SJSA1 (cell line): ENCODE results near the gene TPCN2. TPM values are rescaled to one million over a fixed set of nuclear protein-coding genes. Genes with fewer than 3 reads are reported as not detected.

ENCODE experiments used
- DNase-seq, 2 experiments: peaks; one replicate each; pipeline ENCODE4 v3.0.0-alpha.2; 2015 to 2020; ENCODE audit warnings: low spot score in 2 of 2, low read depth in 1 of 2
- H3K27ac ChIP-seq: fragments of 250-450 bp; sonication (Bioruptor Pico); 2 replicates; pipeline ENCODE4 v1.5.1; 2020; ENCODE audit warnings: mild to moderate bottlenecking, moderate library complexity
- H3K27me3 ChIP-seq: fragments of 250-450 bp; sonication (Bioruptor Pico); replicated peaks from 2 replicates; pipeline ENCODE4 v1.5.1; 2020; ENCODE audit warnings: mild to moderate bottlenecking, moderate library complexity
- H3K36me3 ChIP-seq: fragments of 250-450 bp; sonication (Bioruptor Pico); 2 replicates; pipeline ENCODE4 v1.5.1; 2020; ENCODE audit warnings: mild to moderate bottlenecking
- H3K4me1 ChIP-seq: fragments of 250-450 bp; sonication (Bioruptor Pico); replicated peaks from 2 replicates; pipeline ENCODE4 v1.6.1; 2021; ENCODE audit warnings: mild to moderate bottlenecking
- H3K4me3 ChIP-seq: fragments of 250-450 bp; sonication (Bioruptor Pico); 2 replicates; pipeline ENCODE4 v1.5.1; 2020; ENCODE audit warnings: mild to moderate bottlenecking
- H3K9me3 ChIP-seq: fragments of 250-450 bp; sonication (Bioruptor Pico); replicated peaks from 2 replicates; pipeline ENCODE4 v1.5.1; 2020; ENCODE audit warnings: mild to moderate bottlenecking
- total RNA-seq: library from RNA; depleted of rRNA; stranded (reverse); fragments of >200 nt; shearing (Covaris generic); gene quantifications from 2 replicates; pipeline ENCODE4 v1.2.3, GENCODE V29; 2014

The TPCN2 gene
- total RNA-seq, 1 experiment from 2014 or later = 24.1 TPM

GRCh38 chr11:69053169-69053477, 4.4 kb downstream of the TPCN2 start:
- peaks cover 18% of the 10 kb centered on the region for H3K4me1 ChIP-seq
- no peaks in the 10 kb centered on the region; the same call in 1 of the 2 replicates for H3K9me3 ChIP-seq
- no peak for DNase-seq
- no peaks in the 10 kb centered on the region for H3K27me3 ChIP-seq
- H3K27ac ChIP-seq = no peak overlapping the region
- H3K36me3 ChIP-seq = peaks cover 65% of the 10 kb centered on the region
- H3K4me3 ChIP-seq = no peak overlapping the region

DNA sequence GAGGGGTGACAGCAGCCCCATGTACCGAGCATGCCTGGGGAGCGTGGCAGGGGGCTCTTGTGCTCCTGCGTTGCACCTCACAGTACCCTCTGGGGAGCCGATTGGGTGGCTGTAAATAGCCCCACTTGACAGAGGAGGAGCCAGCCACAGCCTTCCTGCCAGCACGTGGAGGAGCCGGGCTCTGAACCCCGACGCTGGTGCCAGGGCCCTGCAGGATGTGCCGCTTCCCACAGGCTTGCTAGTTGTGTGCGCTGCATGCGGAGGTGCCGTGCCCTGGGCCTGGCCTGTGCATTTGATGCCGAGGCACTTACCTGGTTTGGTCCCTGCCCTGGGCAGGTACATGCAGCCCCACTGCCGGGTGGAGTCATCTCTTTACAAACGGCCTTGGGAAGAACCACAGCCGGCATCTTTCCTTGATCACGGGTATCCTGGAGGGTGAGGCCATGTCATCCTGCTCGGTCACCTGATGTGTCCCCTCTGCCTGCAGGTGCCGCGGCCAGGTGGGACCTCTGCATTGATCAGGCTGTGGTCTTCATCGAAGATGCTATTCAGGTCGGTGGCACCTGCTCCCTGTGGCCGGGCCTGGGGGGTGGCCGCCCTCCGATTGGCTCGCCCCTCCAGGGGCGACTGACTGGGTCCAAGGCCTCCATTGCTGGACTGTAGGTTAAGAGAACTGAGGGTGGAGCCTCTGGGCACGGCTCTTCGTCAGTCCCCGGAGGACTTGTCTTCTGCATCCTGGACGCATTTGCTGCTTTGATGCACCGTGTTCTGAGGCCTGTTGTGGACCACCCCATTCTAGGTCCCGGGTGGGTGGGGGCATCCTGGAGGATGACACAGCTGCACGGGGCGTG, 5.0 kb downstream of the TPCN2 start:
- no peak for DNase-seq
- Histone ChIP-seq H3K27ac (no peak overlapping the region), H3K9me3 (no peaks in the 10 kb centered on the region; the same call in 1 of the 2 replicates), H3K4me3 (no peak overlapping the region), H3K27me3 (no peaks in the 10 kb centered on the region), H3K36me3 (peaks cover 71% of the 10 kb centered on the region), H3K4me1 (peaks cover 14% of the 10 kb centered on the region)

- Histone ChIP-seq H3K4me1 (peaks cover 6% of the 10 kb centered on the region), H3K9me3 (0 out of 2 replicates have a peak, but pooled peaks cover 4% of the 10 kb centered on the region), H3K36me3 (peaks cover 71% of the 10 kb centered on the region), H3K4me3 (no peak overlapping the region), H3K27ac (no peak overlapping the region), H3K27me3 (no peaks in the 10 kb centered on the region)
- DNase-seq = no peak
These were observed 5.9 kb downstream of the TPCN2 start for GRCh38 chr11:69054397-69055211.

DNA sequence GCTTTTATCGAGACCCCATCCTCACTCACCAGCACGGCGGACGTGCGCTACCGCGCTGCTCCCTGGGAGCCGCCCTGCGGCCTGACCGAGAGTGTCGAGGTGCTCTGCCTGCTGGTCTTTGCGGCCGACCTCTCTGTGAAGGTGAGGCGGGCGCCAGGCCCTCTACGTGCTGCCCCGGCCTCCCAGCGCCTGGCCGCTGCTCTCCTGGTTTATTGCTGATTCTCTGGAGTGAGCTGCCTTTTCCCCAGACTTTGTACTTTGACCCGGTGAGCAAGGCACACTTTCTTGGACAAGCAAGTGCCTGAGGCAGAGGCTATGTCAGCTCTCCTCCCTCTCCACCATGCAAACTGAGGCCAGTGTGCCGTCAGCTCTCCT, 6.5 kb downstream of the TPCN2 start:
- Histone ChIP-seq H3K36me3 (peaks cover 71% of the 10 kb centered on the region), H3K9me3 (0 out of 2 replicates have a peak, but pooled peaks cover 4% of the 10 kb centered on the region), H3K4me3 (no peak overlapping the region), H3K27ac (no peak overlapping the region), H3K27me3 (no peaks in the 10 kb centered on the region), H3K4me1 (no peaks in the 10 kb centered on the region; the same call in 1 of the 2 replicates)
- DNase-seq = no peak

DNA sequence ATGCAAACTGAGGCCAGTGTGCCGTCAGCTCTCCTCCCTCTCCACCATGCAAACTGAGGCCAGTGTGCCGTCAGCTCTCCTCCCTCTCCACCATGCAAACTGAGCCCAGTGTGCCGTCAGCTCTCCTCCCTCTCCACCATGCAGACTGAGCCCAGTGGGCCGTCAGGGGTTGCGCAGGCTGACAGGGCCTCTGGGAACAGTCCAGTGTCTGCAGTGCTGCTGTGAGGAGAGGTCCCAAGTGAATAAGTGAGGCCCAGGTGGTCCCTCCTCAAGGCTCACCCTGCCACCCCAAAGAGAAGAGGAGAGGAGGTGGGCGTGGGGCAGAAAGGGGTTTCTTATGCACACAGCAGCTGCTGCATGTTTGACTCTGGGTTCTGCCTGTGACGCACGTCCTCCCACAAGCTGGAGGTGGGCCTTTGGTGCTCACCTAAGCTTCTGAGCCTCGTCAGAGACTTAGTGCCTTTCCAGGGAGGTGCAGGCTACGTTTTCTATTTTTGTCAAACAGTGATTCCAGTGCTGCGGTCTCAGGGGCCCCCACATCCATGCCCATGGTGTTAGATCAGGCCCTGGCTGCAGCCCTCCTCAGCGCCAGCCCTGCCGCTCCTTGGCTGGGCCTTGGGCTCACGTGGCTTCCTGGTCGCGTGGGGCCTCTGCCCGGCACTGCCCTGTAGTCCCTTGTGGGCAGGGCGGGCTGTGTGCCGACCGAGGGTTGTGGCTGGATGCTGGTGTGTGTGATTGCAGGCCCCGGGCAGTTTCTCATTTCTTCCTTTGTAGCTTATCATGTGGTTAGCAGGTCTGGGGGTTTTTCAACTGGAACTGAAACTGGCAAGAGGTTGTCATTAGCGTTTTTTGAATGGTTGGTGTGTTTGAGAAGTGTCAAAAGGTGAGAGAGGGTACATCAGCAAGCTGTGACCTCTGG, 7.1 kb downstream of the TPCN2 start:
- Histone ChIP-seq H3K27ac (no peak overlapping the region), H3K36me3 (peaks cover 71% of the 10 kb centered on the region), H3K4me3 (no peak overlapping the region), H3K27me3 (no peaks in the 10 kb centered on the region), H3K4me1 (no peaks in the 10 kb centered on the region), H3K9me3 (0 out of 2 replicates have a peak, but pooled peaks cover 4% of the 10 kb centered on the region)
- DNase-seq = no peak

GRCh38 chr11:69057236-69057635, 8.5 kb downstream of the TPCN2 start:
- no peaks in the 10 kb centered on the region for H3K27me3 ChIP-seq
- no peaks in the 10 kb centered on the region for H3K4me1 ChIP-seq
- H3K27ac ChIP-seq = no peak overlapping the region
- H3K4me3 ChIP-seq = no peak overlapping the region
- peaks cover 83% of the 10 kb centered on the region for H3K36me3 ChIP-seq
- DNase-seq = no peak
- peaks cover 4% of the 10 kb centered on the region; the same call in 1 of the 2 replicates for H3K9me3 ChIP-seq

DNA sequence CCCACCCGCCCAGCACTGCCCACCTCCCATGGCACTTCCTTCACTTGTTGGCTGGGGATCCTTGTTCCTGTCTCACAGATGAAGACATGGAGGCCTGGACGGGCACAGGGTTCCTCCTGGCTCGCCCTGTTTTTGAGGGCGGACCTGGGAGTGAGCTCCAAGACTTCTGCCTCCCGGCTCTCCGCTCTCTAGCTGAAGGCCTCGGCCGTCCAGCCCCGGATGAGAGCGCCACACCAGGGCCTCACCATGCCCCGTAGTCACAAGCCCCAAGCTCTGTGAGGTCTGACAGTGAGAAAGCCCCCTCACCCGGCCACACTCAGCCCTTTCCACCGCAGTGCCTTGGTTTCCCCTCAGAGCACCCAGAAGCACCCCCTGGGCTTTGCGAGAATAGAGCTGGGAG, 9.1 kb downstream of the TPCN2 start:
- peaks cover 4% of the 10 kb centered on the region; the same call in 1 of the 2 replicates for H3K9me3 ChIP-seq
- no peak for DNase-seq

DNA sequence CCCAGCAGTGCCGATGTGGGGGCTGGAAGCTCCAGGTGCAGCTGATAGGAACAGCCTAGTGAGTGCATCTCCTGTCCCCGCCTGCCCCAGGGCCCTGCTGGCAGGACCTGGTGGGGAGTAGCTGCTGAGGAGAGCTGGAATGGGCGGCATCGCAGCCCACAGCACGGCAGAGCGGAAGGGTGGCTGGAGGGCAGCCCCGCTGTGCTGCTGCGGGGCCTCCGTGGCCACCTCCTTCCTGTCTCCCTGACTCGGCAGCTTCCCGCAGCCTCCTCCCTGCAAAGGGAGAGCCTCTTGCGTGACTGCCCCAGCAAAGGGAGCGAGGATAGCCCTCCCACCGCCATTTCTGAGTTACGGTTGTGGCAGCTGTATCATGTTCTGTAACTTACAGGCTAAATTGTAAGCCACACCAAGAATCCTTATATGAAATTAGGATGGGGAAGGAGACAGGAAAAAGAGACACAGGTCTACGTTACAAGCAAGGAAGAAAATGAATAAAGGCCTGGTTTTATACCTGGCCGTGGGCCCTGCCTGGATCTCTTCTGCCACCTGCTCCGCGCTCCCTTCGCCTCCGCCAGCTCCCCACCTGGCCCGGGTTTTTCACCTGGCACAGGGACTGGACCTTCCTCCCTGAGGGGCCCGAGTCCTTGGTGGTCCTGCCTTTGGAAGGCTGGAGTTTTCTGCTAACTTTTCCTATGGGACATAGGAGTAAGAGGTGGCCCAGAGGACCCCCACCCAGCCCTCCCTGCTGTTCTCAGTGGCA, 10.0 kb downstream of the TPCN2 start:
- peaks cover 4% of the 10 kb centered on the region; the same call in 1 of the 2 replicates for H3K9me3 ChIP-seq
- no peaks in the 10 kb centered on the region for H3K4me1 ChIP-seq
- no peak overlapping the region for H3K27ac ChIP-seq
- H3K27me3 ChIP-seq = no peaks in the 10 kb centered on the region
- DNase-seq = no peak
- H3K36me3 ChIP-seq = peaks cover 95% of the 10 kb centered on the region
- H3K4me3 ChIP-seq = no peak overlapping the region

More for the DNA sequence above, 9.1 kb downstream of the TPCN2 start:
- Histone ChIP-seq H3K4me1 (no peaks in the 10 kb centered on the region), H3K36me3 (peaks cover 89% of the 10 kb centered on the region), H3K27ac (no peak overlapping the region), H3K4me3 (no peak overlapping the region), H3K27me3 (no peaks in the 10 kb centered on the region)

DNA sequence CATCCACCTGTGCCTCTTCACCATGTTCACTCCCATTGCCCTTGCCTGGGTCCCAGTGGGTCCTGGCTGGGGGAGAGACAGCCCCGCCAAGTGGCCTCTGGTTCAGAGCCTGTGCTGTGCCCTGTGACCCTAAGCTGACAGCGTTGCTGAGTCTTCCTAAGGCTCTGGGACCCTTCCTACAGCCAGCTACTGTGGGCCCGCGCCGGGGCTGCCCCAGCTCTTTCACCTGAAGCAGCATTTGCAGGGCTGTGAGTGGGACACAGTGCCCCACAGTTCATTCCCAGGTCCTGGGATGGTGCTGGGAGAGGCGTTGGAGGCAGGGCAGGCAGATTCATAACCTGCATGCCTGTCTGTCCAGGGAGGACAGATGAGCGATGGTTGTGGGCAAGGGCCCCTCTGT, 10.7 kb downstream of the TPCN2 start:
- Histone ChIP-seq H3K27me3 (no peaks in the 10 kb centered on the region), H3K27ac (no peak overlapping the region), H3K4me3 (no peak overlapping the region), H3K4me1 (no peaks in the 10 kb centered on the region), H3K36me3 (peaks cover 93% of the 10 kb centered on the region), H3K9me3 (peaks cover 4% of the 10 kb centered on the region; the same call in 1 of the 2 replicates)
- DNase-seq = no peak

- peaks cover 93% of the 10 kb centered on the region for H3K36me3 ChIP-seq
- peaks cover 4% of the 10 kb centered on the region; the same call in 1 of the 2 replicates for H3K9me3 ChIP-seq
- H3K27me3 ChIP-seq = no peaks in the 10 kb centered on the region
- no peak overlapping the region for H3K27ac ChIP-seq
- no peak overlapping the region for H3K4me3 ChIP-seq
- no peak for DNase-seq
- H3K4me1 ChIP-seq = no peaks in the 10 kb centered on the region
These were observed 11.3 kb downstream of the TPCN2 start for GRCh38 chr11:69059985-69060384.

- H3K36me3 ChIP-seq = peaks cover 96% of the 10 kb centered on the region
- H3K27ac ChIP-seq = no peak overlapping the region
- no peak overlapping the region for H3K4me3 ChIP-seq
- no peaks in the 10 kb centered on the region for H3K4me1 ChIP-seq
- H3K9me3 ChIP-seq = peaks cover 7% of the 10 kb centered on the region; the same call in 1 of the 2 replicates
- no peak for DNase-seq
- H3K27me3 ChIP-seq = no peaks in the 10 kb centered on the region
These were observed 12.3 kb downstream of the TPCN2 start for GRCh38 chr11:69060806-69061712.

- H3K4me1 ChIP-seq = no peaks in the 10 kb centered on the region
- H3K36me3 ChIP-seq = peaks cover 96% of the 10 kb centered on the region
- H3K9me3 ChIP-seq = peaks cover 7% of the 10 kb centered on the region; the same call in 1 of the 2 replicates
- H3K27me3 ChIP-seq = no peaks in the 10 kb centered on the region
- no peak overlapping the region for H3K27ac ChIP-seq
- no peak for DNase-seq
- H3K4me3 ChIP-seq = no peak overlapping the region
These were observed 13.0 kb downstream of the TPCN2 start for GRCh38 chr11:69061713-69062053.
